HG03039 (cell line): ENCODE results near the gene TGFA.

Experiments
- ATAC-seq: cut with Tn5 transposase; IDR thresholded peaks from one replicate; pipeline ENCODE4 v1.9.1; 2021; ENCODE audit warnings: mild to moderate bottlenecking, moderate library complexity; ENCODE audit not compliant: unreplicated experiment

Gene TGFA

DNA sequence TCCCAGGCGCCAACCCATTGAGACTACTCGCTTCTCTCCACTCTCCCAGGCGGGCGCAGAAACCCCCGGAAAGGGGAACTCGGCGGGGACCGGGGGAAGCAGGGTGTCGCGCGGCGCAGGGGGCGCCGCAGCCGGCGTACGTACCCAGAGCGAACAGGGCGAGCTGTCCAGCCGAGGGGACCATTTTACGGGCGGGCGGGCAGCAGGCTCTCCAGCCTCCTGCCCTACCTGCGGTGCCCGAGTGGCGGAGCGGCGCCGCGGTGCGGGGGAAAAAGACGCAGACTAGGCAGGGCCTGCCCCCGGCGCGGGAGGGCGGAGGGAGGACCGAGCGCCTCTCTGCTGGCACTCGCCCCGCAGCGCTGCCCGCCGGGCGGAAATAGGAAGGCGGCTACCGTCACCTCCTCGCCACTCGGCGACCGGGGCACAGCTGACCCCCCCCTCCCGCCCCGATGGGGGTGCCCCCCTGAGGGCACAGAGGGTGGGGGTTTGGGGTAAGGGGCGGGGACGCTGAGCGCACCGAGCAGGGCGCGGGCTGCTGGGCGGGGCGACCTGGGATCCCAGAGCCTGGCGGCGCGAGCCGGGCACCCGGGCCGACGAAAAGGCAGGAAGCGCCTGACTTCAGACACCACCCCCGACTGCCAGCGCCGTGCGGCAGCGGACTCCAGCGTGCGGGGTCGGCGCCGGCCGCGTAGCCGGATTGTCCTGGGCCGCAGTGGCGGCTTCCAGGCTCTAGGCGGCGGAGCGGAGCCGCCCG, at the start of gene TGFA:
Gene TGFA (minus strand): TSS at position 243 of the 754 bp plus-strand sequence. CDS start 59 bp downstream, at position 184.
- ATAC-seq: peak; percentile 53

DNA sequence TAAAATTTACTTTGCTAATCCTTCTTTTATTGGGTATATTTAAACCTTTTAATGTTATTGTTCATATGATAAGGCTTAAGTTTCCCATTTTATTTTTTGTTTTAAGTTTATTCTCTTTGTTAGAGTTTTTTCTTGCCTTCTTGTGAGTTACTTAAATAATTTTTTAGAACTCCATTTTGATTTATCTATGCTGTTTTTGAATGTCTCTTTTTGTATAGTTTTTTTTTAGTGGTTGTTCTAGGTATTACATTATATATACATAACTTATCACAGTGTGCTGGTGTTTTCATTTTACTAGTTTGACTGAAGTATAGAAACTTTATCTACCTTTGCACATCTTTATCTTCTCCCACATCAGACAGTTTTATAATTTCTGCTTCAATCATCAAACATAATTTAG, 49.4 kb upstream of the TGFA start:
- ATAC-seq: no peak

DNA sequence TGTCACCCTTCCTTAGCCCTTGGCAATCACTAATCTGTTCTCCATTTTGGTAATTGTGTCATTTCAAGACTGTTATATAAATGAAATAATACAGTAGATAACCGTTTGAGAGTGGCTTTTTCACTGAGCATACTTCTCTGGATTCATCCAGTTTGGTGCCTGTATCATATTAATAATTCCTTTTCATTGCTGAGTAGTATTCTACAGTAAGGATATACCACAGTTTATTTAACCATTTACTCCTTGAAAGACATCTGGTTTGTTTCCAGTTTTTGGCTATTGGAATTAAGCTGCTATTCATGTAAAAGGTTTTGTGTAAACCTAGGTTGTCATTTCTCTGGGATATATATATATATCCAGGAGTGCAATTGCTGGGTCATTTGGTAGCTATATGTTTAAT, 44.6 kb upstream of the TGFA start:
- no peak for ATAC-seq

DNA sequence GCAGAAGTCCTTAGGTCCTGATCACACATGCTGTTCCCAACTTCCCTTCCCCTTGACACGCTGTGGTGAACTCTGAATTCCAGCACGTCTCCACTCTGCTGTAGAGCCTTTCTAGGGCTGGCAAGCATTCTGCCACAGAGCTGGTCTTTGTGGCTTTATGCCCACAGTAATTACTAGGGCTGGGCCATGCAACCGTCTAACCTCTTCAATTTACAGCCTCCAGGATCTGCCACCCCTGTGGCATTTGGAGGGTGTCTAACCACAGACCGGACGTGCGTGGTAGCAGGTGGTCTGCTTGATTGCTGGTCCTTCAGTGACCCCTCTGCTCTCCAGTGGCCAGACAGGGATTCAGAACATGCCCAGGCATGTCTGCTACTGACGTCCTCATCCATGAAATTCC, 43.1 kb upstream of the TGFA start:
- no peak for ATAC-seq

DNA sequence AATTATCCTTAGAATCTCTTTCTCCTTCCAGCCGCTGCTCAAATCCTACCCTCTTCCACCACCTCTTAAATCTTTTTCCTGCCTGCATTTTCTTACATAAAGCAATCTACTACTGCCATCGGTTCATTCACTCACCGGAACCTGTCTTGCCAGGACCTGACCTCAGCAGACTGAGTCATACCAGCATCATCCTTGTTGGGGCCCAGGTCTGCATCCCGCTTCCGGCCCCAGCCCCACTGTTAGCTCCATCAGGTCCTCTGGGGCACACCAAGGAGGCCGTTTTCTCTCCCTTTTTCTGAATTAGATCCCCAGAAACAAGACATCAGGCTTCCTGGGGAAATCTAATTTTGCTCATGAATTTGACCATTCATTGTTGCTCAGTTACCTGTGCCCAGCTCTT, 42.7 kb upstream of the TGFA start:
- no peak for ATAC-seq

DNA sequence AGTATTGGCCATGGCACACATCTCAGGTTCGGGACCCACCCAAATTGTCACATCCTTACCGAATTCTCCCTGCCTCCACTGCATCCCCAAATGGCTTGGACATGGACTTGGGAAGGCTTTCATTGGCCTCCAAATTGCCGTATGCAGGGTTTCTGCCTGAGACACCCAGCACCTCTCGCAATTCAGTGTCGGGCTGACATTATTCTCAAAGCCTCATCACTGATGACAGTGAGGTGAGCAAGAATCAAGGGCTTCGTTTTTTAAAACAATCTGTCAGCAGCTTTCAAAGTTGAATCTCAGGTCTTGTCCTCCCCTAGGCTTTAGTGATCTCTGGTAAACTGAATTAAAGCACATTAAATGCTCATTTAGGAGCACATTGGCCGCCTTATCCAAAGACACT, 29.5 kb upstream of the TGFA start:
- ATAC-seq: no peak

DNA sequence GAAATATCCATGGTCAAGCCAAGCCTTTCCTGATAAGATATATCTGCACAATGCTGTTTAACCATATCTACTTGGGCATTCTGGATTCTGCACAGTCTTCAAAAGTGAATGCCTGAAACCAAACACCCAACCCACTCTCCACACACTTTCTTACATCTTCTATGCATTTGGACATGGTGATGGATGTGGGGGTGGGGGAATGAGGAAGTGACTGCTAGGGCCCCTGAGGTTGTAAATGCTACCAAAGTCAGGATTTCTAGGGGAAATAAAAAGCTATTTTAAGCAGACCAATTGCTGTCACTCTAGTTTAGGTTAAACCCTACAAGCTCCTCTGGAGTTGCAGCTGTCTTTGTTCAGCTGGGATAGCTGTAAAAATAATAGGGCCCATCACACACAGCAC, 26.7 kb upstream of the TGFA start:
- no peak for ATAC-seq

DNA sequence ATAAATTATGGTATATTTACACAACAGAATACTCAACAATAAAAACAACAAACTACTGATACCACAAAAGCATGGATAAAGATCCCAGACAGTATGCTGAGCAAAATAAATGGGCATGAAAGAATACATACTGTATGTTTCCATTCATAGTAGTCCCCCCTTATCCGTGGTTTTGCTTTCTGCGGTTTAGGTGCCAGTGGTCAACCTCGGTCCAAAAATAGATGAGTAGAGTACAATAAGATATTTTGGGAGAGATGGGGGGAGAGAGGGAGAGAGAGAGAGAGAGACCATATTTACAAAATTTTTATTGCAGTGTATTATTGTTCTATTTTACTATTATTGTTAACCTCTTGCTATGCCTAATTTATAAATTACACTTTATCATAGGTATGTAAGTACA, 21.0 kb upstream of the TGFA start:
- ATAC-seq: no peak

DNA sequence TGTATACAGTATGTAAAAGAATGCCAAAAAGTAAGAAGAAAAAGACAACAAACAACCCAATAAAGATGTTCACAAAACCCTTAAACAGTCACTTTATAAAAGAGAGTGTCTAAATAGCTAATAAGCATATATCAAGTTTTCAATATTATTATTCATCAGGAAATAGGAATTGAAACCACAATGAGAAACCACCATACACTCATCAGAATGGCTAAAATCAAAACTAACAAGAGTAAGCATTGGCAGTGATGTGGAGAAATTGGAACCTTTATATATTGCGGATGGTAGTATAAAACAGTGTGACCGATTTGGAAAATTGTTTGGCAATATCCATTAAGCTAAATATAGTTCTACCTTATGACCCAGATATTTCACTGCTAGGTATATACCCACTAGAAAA, 20.5 kb upstream of the TGFA start:
- ATAC-seq: no peak

DNA sequence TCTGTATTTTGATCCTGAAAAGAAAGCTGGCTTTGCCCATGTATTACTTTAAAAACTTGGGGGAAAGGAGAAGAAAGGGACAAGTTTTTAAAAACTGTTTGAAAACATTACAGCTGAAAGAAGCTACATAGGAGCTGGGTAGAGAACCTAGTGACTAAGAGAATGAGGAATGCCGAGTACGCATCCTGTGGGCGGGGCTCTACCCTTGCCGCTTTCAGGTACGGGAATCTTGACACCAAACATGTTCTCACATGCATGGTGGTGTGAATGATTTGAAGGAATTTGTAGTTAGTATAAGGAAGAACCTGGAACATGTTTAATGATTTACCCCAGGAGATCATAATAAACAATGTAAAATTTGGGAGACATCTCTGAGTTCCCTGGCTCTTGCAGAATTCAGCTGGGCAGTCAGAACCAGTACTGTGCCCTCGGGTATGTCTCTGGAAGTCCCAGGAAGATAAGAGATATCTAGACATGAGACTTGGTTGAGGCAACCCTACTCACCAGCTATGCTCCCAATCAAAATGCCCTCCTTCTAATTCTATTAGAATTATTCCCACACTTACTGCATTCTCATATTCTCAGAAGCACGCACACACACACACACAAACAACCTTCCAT, 16.5 kb upstream of the TGFA start:
- ATAC-seq: no peak

DNA sequence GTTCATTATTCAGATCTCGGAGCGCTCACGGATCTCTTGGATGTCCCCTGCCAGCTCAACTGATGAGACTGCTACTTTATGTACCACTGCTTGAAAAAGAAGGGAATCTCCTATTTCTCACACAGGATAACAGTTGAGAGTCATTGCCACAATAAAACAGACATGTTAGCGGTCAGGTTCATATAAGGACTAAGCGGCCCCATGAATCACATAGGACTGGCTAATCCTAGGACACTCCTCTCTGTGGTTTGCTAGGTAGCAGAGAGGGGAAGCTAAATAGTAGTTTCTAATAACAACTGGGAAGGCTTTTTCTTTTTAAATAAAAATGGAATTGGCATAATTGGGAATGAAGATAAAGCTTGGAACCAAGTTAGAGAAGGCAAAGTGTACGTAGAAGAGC, 15.9 kb upstream of the TGFA start:
- no peak for ATAC-seq

DNA sequence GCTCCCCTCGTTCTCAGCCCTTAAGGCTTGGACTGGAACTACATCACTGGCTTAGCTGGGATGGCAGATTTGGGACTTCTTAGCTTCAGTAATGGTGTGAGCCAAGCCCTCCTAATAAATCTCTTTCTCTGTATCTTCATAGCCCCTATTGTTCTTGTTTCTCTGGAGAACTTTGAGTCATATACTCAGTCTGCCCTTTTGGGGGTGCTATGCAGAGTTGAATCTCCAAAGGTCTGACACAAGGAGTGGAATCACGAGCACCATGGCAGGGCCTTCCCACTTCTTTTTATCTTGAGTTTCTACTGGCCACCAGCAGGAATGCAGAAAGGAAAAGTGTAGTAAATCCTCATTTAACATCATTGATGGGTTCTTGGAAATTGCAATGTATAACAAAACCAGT, 13.3 kb upstream of the TGFA start:
- ATAC-seq: no peak

DNA sequence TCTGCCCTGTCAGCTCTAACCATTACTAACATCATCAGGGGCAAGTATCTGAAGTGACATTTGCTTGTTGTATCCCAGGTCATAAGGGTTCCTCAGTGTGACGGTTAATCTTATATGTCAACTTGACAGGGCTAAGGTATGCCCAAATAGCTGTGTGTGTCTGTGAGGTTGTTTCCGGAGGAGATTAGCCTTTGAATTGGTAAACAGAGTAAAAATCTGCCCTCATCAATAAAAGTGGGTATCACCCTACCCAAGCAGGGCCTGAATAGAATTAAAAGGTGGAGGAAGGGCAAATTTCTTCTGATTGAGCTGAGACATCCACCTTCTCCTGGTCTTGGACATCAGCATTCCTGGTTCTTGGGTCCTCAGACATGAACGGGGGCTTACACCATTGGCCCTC, 12.8 kb upstream of the TGFA start:
- ATAC-seq: no peak

DNA sequence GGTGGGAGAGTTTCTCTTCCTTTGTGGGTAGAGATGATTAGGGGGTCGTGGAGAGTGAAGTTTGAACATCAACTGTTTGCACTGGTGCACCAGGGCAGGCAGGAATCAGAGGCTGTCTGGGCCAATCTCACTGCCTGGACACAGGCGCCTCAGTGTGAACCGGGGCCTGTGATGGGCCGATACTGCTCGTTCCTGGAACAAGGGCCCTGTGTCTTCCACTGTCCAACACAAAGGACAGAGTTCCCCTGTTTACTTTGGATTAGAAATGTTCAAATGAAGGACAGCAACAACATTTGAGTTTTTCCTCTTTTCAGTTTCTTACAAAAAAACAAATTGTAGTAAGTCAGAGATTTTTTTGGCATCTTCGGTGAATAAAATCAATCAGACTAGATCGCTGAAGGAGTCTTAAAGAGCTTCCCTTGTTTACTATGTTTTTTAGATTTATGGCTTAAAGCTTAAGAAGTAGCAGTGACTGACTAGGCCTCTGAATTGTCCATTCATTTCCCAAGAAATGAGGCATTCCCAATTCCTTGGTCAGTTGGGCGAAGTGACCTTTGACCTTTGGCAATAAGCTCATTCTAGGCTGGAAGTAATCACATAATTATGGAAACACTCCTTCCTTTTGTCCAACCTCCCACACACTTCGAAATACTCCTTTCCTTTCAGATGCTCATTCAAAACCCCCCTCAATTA, 11.6 kb upstream of the TGFA start:
- no peak for ATAC-seq

DNA sequence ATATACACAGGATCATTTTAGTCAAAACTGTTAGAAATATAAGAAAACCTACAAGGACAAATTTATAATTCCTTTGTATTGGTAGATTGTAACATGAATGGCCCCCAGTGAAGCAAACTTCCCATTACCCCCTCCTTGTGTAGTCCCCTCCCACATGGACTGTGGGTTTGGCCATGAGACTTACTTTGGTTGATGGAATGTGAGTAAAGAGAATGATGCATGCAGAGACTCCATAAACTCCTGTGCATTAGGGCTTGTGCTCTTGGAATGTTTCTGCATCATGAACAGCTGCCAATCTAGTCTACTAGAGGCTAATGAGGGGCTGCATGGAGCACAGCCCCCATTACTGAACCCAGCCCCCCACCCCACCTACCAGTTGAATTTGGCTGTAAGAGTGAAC, 8.3 kb upstream of the TGFA start:
- ATAC-seq: no peak

DNA sequence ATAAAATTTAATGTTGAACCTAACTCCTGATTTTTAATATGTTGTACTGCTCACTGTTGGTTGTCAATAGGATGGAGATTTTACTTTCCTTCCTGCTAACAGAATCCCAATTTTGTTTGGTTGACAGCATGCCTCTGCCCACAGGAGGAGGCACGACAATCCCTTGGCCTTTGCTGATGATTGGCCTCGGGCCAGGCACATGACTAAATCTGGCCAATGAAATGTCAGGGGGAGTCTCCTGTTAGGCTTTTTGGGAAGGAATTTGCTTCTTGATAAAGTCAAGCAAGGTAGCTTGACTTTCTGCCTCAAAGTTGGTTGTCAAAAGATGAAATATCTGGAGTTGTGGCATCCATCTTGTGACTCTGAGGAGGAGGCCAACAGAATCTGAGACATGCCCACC, 6.8 kb upstream of the TGFA start:
- no peak for ATAC-seq

DNA sequence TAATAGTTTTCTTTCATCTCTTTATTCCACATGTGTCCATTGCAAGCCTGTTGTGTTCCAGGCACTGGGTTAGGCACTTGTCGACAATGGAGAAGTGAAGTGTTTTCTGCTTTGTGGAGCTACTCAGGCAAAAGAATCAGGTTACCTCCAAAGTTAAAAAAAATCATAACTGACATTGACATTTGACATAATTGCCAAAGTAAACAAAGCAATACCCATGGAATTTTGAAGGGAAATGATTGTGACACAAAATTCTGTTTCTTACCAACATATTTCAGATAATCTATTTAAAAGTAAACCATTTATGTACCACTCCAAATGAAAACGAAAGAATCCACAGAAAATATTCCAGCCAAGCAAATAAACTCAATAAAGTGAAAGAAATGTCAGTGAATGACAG, 6.4 kb upstream of the TGFA start:
- no peak for ATAC-seq

DNA sequence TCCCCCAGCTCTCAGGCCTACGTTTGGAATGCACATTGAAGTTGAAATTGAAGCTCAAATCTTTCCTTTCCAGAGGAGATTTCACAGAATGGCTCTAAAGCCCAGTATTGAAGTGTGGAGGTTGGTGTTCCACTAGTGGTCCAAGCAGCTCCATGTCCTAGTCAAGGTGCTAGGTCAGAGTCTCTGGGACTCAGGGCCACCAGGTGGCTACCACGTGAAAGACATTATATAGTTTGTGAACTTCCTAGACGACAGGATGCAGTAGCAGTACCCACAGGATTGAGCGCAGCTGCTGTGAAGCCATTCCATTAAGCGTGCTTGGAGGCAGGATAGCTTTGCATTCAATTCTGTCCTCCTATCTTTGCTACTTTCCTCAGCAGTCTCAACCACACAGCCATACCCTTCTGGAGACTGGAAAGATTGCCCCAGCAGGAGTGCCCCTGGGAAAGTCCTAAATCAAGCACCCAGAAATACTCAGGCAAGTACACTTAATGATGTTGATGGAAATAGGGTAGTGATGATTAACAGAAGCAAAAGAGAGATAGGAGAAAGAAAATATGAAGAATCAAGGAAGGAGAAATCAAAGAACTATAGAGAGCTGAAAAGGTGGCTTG, 4.7 kb upstream of the TGFA start:
- no peak for ATAC-seq

DNA sequence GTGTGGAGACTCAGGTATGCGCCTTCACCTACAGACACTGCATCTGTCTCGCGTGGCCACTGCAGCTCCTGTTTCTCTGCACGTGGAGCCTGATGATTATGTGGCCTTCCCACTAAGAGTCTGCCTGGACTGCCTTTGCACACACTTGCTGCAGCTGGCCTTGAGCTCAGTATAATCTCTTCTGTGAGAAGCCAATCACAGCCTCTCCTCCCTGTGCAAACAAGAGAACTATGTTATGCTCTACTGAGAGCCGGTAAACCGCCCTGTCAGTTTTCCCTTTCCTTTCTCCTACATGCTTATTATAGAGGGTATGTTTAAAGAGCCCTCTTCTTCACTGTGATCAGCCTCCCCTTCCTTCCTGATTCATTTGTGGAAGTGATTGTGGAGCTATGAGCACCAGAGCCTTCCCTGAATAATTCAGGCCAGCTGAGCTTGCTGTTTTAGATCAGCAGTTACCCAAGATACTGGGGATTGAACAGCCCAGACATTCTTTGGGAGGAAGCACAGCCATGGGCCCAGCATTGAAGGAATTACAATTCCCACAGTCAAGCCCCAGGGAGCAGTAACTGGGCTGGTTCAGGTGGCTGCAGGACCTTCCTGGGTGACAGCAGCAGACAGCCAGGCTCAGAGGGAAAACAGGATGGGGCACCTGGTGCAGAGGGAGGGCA, 3.7 kb upstream of the TGFA start:
- no peak for ATAC-seq

DNA sequence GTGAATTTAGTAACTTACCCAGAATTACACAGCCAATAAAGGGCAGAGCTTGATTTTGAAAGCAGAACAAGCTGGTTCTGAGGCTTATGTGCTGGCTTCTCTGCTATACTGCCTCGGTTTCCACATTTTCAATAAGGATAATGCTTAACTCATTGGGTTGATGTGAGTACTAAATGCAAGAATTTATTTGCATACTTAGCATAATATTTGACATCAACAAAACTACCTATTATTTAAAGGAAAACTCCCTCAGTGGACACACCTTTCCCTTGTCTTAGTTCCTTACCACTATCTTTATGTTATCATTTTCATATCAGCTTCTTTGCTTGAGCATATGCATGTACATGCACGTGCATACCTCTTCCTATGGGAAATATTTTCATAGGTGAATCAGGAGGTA, 3.0 kb upstream of the TGFA start:
- no peak for ATAC-seq

DNA sequence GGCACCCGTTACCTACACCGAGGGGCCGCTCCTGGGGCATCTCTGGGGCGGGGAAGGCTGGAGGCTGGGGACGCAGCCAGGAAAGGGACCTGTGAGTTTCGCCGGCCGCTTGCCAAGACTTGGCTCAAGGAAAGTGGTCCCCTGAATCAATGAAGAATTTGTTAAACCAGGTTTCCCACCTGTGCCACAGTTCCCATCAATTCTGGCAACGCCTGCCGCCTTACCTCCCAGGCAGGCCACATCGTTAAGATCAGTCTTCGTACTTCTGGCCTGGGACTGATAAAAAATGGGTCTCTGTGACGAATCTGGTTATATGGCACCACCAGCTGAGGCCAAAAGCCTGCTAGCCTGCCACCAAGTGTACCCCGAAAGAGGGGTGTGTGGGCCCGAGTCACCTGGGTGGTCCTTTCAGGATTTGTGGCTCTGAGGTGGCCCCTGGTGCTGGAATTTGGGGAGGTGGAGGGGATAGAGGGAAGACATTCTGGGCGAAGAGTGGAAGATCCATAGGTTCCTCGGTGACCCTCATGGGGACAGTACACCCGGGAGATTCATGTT, 789 bp upstream of the TGFA start:
- no peak for ATAC-seq
